K562 (cell line): Measurements from ENCODE around the gene ZNF837. TPM values are rescaled to one million over a fixed set of nuclear protein-coding genes. Genes with fewer than 3 reads are reported as not detected.

Source experiments
- ARID2 ChIP-seq: fragments of 450-650 bp; IDR thresholded peaks from 2 replicates; pipeline ENCODE4 v1.6.1; 2017; ENCODE audit warnings: antibody characterized with exemption, mild to moderate bottlenecking
- CBX1 ChIP-seq: sonication (generic); IDR thresholded peaks from 2 replicates; pipeline ENCODE4 v1.6.1; 2016; ENCODE audit warnings: antibody characterized with exemption, low read depth, mild to moderate bottlenecking
- GABPA ChIP-seq: fragments of 200-800 bp; sonication (Bioruptor generic); conservative IDR thresholded peaks from 2 replicates; pipeline ENCODE4 v1.6.1; 2016; ENCODE audit warnings: low read depth, missing genetic modification characterization, missing compliant biosample characterization
- HINFP ChIP-seq: fragments of 450-650 bp; conservative IDR thresholded peaks from 2 replicates; pipeline ENCODE4 v1.6.1; 2016; ENCODE audit warnings: missing genetic modification characterization, low read depth, mild to moderate bottlenecking, control low read depth, missing compliant biosample characterization
- KLF10 ChIP-seq: fragments of 250-450 bp; sonication (Bioruptor Pico); IDR thresholded peaks from 2 replicates; pipeline ENCODE4 v1.6.1; 2021; ENCODE audit warnings: matching md5 sums
- MYNN ChIP-seq, 2 experiments: sonication (generic); formaldehyde crosslinking in 1 of 2; IDR thresholded peaks; 2 replicates each; pipeline versions ENCODE4 v1.5.0 to v1.6.1; 2016 to 2020; ENCODE audit warnings: antibody characterized with exemption in 1 of 2, missing genetic modification reagents in 1 of 2
- NFE2 ChIP-seq: IDR thresholded peaks from 2 replicates; pipeline ENCODE4 v1.6.1; 2014; ENCODE audit warnings: antibody characterized with exemption, low read depth
- NFRKB ChIP-seq: fragments of 450-650 bp; IDR thresholded peaks from 2 replicates; pipeline ENCODE4 v1.6.1; 2016; ENCODE audit warnings: low read depth
- ZMIZ1 ChIP-seq, 2 experiments: fragments of 150-350 bp in 1 of 2; IDR thresholded peaks; 2 replicates each; pipeline ENCODE4 v1.6.1; 2012 to 2016; ENCODE audit warnings: low read depth in 2 of 2, low read length in 2 of 2, mild to moderate bottlenecking in 1 of 2, moderate library complexity in 1 of 2
- ZNF436 ChIP-seq: fragments of 250-450, 450-650 bp; sonication (Bioruptor Pico); formaldehyde crosslinking; IDR thresholded peaks from 2 replicates; pipeline ENCODE4 v1.7.0; 2020; ENCODE audit warnings: mild to moderate bottlenecking
- polyA plus RNA-seq, 8 experiments: library from polyadenylated mRNA; depleted of rRNA in 4 of 8; stranded (reverse) in 5 of 8; unstranded in 3 of 8; fragments of >200 nt; fragmentation: Nextera tagmentation in 2 of 8; fragmentation: Illumina TruSeq in 1 of 8; extraction: Ambion mirVana in 2 of 8; extraction: Trizol in 1 of 8; gene quantifications; 2 replicates each; pipeline versions ENCODE4 v1.2.1 to v1.2.3, GENCODE V29; 2011 to 2014; ENCODE audit warnings: inconsistent platforms in 1 of 8, missing spikeins in 1 of 8
- total RNA-seq, 7 experiments: library from RNA; depleted of rRNA in 6 of 7; stranded (reverse); fragments of >200 nt in 6 of 7; fragmentation: Illumina TruSeq in 2 of 7; extraction: Trizol in 2 of 7; gene quantifications; 2 replicates each; pipeline versions ENCODE4 v1.2.1 to v1.2.3, GENCODE V29; 2011 to 2021; ENCODE audit warnings: low replicate concordance in 1 of 7
- TF ChIP-seq, protein P1 (sequence below): fragments of 250-450 bp; sonication (Bioruptor Pico); IDR thresholded peaks from 2 replicates; pipeline ENCODE4 v1.8.0; 2021; ENCODE audit warnings: moderate library complexity, mild to moderate bottlenecking, inconsistent platforms
- TF ChIP-seq, protein P2 (sequence below): fragments of 450-650 bp; IDR thresholded peaks from 2 replicates; pipeline ENCODE4 v1.6.1; 2017; ENCODE audit warnings: antibody characterized with exemption, mild to moderate bottlenecking

The ZNF837 gene
- total and polyA plus RNA-seq, 9 of the 15 experiments (the other 6 are each of a cell fraction or from before 2014, with no cell fraction given) = 0.11 to 2.1 (median 0.57) TPM; not detected in 4

DNA sequence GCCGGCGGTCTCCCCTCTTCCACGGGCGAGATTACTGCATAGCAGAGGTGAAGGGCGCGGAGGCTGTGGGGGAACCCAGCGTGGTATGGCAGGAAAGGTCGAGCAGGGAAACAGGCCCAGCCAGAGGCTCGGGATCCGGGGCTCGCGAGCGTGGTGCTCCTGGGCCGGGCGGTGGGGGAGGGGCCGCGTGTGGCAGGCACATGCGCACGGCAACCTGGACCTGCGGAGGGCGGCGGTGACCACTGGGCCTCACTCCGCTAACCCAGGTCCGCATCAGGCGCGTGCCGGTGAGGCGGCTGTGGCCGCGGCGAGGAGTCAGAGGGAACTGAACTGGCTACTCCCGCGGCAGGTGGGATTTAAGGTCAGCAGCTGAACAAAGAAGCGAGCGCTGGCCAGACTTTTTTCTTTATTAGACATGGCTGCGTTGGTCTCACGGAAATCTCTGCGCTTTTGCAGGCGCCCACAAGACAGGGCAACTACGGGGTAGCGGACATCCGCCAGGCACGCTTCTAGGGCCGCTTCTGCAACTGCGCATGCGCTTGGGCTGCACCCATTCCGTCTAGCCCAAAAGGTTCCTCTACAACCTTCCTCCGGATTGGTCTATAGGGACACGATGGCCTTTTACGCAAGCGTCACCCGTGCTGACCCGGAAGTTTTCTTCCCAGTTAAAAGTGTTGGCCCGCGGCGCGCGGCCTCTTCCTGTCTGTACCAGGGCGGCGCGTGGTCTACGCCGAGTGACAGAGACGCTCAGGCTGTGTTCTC, 5.9 kb upstream of the ZNF837 start, which contains the start of gene RPS5 (continued):
- TF ChIP-seq, protein P1, sequence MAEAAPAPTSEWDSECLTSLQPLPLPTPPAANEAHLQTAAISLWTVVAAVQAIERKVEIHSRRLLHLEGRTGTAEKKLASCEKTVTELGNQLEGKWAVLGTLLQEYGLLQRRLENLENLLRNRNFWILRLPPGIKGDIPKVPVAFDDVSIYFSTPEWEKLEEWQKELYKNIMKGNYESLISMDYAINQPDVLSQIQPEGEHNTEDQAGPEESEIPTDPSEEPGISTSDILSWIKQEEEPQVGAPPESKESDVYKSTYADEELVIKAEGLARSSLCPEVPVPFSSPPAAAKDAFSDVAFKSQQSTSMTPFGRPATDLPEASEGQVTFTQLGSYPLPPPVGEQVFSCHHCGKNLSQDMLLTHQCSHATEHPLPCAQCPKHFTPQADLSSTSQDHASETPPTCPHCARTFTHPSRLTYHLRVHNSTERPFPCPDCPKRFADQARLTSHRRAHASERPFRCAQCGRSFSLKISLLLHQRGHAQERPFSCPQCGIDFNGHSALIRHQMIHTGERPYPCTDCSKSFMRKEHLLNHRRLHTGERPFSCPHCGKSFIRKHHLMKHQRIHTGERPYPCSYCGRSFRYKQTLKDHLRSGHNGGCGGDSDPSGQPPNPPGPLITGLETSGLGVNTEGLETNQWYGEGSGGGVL = no peak
- TF ChIP-seq ARID2 (0 out of 2 replicates have a peak, but pooled peaks have one; percentile 42), HINFP (tag) (peak; percentile 58; the same call in 1 of the 2 replicates), ZNF436 (CRISPR knock-in tag) (no peak), NFE2 (0 out of 2 replicates have a peak, but pooled peaks have one; percentile 3), CBX1 (peak; percentile 60; the same call in 1 of the 2 replicates), MYNN (IDR thresholded peaks at IDR 0.05) (no peak), MYNN (CRISPR knock-in tag; IDR thresholded peaks at IDR 0.05) (no peak), GABPA (tag) (peak; percentile 98), ZMIZ1 (IDR thresholded peaks at IDR 0.05; ENCODE audit: low read depth in 2 of 2, low read length in 2 of 2) (peak in 1 of 2 experiments; percentile 74; a peak in 1 of 4 replicates), KLF10 (CRISPR knock-in tag) (no peak), NFRKB (peak; percentile 89; the same call in 1 of the 2 replicates)
- TF ChIP-seq, protein P2, sequence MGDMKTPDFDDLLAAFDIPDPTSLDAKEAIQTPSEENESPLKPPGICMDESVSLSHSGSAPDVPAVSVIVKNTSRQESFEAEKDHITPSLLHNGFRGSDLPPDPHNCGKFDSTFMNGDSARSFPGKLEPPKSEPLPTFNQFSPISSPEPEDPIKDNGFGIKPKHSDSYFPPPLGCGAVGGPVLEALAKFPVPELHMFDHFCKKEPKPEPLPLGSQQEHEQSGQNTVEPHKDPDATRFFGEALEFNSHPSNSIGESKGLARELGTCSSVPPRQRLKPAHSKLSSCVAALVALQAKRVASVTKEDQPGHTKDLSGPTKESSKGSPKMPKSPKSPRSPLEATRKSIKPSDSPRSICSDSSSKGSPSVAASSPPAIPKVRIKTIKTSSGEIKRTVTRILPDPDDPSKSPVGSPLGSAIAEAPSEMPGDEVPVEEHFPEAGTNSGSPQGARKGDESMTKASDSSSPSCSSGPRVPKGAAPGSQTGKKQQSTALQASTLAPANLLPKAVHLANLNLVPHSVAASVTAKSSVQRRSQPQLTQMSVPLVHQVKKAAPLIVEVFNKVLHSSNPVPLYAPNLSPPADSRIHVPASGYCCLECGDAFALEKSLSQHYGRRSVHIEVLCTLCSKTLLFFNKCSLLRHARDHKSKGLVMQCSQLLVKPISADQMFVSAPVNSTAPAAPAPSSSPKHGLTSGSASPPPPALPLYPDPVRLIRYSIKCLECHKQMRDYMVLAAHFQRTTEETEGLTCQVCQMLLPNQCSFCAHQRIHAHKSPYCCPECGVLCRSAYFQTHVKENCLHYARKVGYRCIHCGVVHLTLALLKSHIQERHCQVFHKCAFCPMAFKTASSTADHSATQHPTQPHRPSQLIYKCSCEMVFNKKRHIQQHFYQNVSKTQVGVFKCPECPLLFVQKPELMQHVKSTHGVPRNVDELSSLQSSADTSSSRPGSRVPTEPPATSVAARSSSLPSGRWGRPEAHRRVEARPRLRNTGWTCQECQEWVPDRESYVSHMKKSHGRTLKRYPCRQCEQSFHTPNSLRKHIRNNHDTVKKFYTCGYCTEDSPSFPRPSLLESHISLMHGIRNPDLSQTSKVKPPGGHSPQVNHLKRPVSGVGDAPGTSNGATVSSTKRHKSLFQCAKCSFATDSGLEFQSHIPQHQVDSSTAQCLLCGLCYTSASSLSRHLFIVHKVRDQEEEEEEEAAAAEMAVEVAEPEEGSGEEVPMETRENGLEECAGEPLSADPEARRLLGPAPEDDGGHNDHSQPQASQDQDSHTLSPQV = peak; percentile 94
